Lower lobe of right lung (tissue), 2 donors: ENCODE results near the gene LGALSL. TPM values are rescaled to one million over a fixed set of nuclear protein-coding genes. Genes with fewer than 3 reads are reported as not detected.

ENCODE experiments used
- ATAC-seq, 2 donors: fragments of 200-7000 bp; cut with Tn5 transposase; one replicate each; pipeline ENCODE4 v1.9.1; 2020 to 2022; ENCODE audit warnings: mild to moderate bottlenecking in 2 of 2, moderate library complexity in 2 of 2
- DNase-seq: peaks from one replicate; pipeline ENCODE4 v3.0.0-alpha.2; 2020
- H3K27ac ChIP-seq: fragments of 200-600 bp; one replicate; pipeline ENCODE4 v1.8.0; 2022
- H3K27me3 ChIP-seq: fragments of 200-600 bp; one replicate; pipeline ENCODE4 v1.8.0; 2022; ENCODE audit warnings: low read depth
- H3K36me3 ChIP-seq: fragments of 200-600 bp; one replicate; pipeline ENCODE4 v1.8.0; 2022; ENCODE audit warnings: mild to moderate bottlenecking
- H3K4me1 ChIP-seq: fragments of 200-600 bp; one replicate; pipeline ENCODE4 v1.8.0; 2022
- H3K4me3 ChIP-seq: fragments of 200-600 bp; one replicate; pipeline ENCODE4 v1.8.0; 2022; ENCODE audit warnings: mild to moderate bottlenecking
- H3K9me3 ChIP-seq: fragments of 200-600 bp; one replicate; pipeline ENCODE4 v1.8.0; 2022
- CTCF ChIP-seq: fragments of 200-600 bp; IDR thresholded peaks from one replicate; pipeline ENCODE4 v1.8.0; 2022; ENCODE audit warnings: antibody characterized with exemption, mild to moderate bottlenecking
- intact Hi-C: fragments of 100-400 bp; cut with DNase I; formaldehyde crosslinking; loops from one replicate; pipeline ENCODE4 v1.11.0; 2022
- total RNA-seq: library from RNA; stranded (reverse); fragmentation: NEBNext Ultra II Directional; extraction: Animal tissue kit (Norgen Biotek cat#: 25700); gene quantifications from one replicate; pipeline ENCODE4 v1.2.1, GENCODE V29; 2021
- donor health status: DM: no; HTN: yes; CAD: no; lungs with severe emphysema.

LGALSL gene
- total RNA-seq, 1 donor from 2014 or later: 30.8 TPM

- Histone ChIP-seq H3K27ac (no peak overlapping the region), H3K9me3 (no peaks in the 10 kb centered on the region), H3K4me1 (peaks cover 11% of the 10 kb centered on the region), H3K36me3 (no peaks in the 10 kb centered on the region), H3K27me3 (no peaks in the 10 kb centered on the region), H3K4me3 (no peak overlapping the region)
- intact Hi-C loops: no loop called here
- no peak for TF ChIP-seq CTCF
- ATAC-seq: no peak
- no peak for DNase-seq
Measured at GRCh38 chr2:64410671-64411070, 43.3 kb upstream of the LGALSL start.

GRCh38 chr2:64412671-64413070 is 41.3 kb upstream of the LGALSL start:
- H3K4me3 ChIP-seq: no peak overlapping the region
- TF ChIP-seq CTCF: no peak
- DNase-seq (no peak), ATAC-seq (no peak)
- H3K36me3 ChIP-seq: no peaks in the 10 kb centered on the region
- no peaks in the 10 kb centered on the region for H3K27me3 ChIP-seq
- intact Hi-C loops: no loop called here
- no peaks in the 10 kb centered on the region for H3K4me1 ChIP-seq
- no peaks in the 10 kb centered on the region for H3K9me3 ChIP-seq
- no peak overlapping the region for H3K27ac ChIP-seq

GRCh38 chr2:64414736-64415435 is 39.1 kb upstream of the LGALSL start:
- Histone ChIP-seq H3K36me3 (no peaks in the 10 kb centered on the region), H3K4me1 (no peaks in the 10 kb centered on the region), H3K27ac (no peak overlapping the region), H3K4me3 (no peak overlapping the region), H3K9me3 (no peaks in the 10 kb centered on the region), H3K27me3 (no peaks in the 10 kb centered on the region)
- DNase-seq (no peak), ATAC-seq (peak in 1 of 2 donors; percentile 66)
- no peak for TF ChIP-seq CTCF
- intact Hi-C loops: no loop called here

GRCh38 chr2:64417624-64418023 is 36.3 kb upstream of the LGALSL start:
- no peak for ATAC-seq
- H3K9me3 ChIP-seq: no peaks in the 10 kb centered on the region
- H3K4me1 ChIP-seq: no peaks in the 10 kb centered on the region
- no peak for DNase-seq
- no peak overlapping the region for H3K27ac ChIP-seq
- no peaks in the 10 kb centered on the region for H3K27me3 ChIP-seq
- no peak for TF ChIP-seq CTCF
- H3K4me3 ChIP-seq: no peak overlapping the region
- H3K36me3 ChIP-seq: no peaks in the 10 kb centered on the region
- intact Hi-C loops: no loop called here

- no peak overlapping the region for H3K4me3 ChIP-seq
- H3K36me3 ChIP-seq: no peaks in the 10 kb centered on the region
- no peak overlapping the region for H3K27ac ChIP-seq
- intact Hi-C loops: no loop called here
- H3K27me3 ChIP-seq: no peaks in the 10 kb centered on the region
- DNase-seq (no peak), ATAC-seq (no peak)
- no peaks in the 10 kb centered on the region for H3K4me1 ChIP-seq
- TF ChIP-seq CTCF: no peak
- no peaks in the 10 kb centered on the region for H3K9me3 ChIP-seq
Measured at GRCh38 chr2:64419596-64420165, 34.3 kb upstream of the LGALSL start.
